ENCODE measurements around the gene KRT6C.

KRT6C gene

DNA sequence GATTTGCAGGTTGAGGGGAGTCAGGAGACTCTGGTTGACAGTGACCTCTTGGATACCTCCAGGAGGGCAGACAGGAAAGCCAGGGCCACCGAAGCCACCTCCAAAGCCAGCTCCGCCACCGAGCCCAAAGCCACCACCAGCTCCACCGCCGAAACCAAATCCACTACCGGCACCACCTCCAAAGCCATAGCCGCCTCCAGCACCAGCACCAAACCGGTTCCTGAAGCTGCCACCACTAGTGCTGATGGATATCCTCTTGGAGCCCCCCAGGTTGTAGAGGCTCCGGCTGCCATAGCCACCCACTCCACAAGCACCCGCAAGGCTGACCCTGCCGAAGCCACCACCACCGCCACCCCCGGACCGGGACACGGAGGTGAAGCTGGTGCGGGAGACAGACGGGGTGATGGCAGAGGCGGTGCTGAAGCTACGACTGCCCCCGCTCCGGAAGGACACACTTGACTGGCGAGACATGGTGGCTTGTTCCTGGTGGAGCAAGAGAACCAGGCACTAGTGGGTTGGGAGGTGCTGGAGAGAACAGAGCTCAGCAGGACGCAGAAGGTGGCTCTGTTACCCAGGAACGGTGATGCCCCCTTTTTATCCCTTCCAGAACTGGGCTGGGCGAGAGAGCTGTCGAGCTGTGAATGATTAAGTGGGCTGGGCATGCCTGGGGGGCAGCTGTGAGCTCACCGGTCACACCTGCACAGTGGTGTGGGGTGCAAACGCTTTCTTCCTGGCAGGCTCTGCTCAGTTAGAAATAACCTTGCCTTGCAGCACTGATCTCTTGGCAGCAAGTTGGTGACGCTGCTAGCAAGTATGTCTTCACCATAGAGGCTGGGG, 46.4 kb upstream of the KRT6C start, which contains the start of gene KRT5:
KRT5 (minus strand) TSS at position 569 of the 837 bp plus-strand sequence; CDS start at position 471, 98 bp downstream.
- TF ChIP-seq CTCF (IDR thresholded peaks at IDR 0.05; ENCODE audit: low read depth, low read length), result no peak
- no peak for TF ChIP-seq EZH2phosphoT487 (IDR thresholded peaks at IDR 0.05; ENCODE audit: low read depth)
- H2AFZ ChIP-seq (ENCODE audit: low read depth, low read length), result no peak within 1 kb of the TSS; the same call in 1 of the 2 replicates
- H3K36me3 ChIP-seq (replicated peaks; ENCODE audit: low read depth, low read length), result no peaks in the 10 kb centered on the region
- H3K27me3 ChIP-seq (ENCODE audit: low read depth, low read length), result peaks cover 3% of the 10 kb centered on the region; the same call in 1 of the 2 replicates
- H3K27ac ChIP-seq (ENCODE audit: low read length), result peak within 1 kb of the TSS; percentile 63
- H4K20me1 ChIP-seq (ENCODE audit: insufficient read depth, low read length), result no peaks in the 10 kb centered on the region
- H3K9me3 ChIP-seq (ENCODE audit: insufficient read depth, low read length), result no peaks in the 10 kb centered on the region
- peak within 1 kb of the TSS; percentile 16 for H3K9ac ChIP-seq (ENCODE audit: low read length)
- peaks cover 52% of the 10 kb centered on the region for H3K4me1 ChIP-seq (ENCODE audit: low read length)
- no peaks in the 10 kb centered on the region for H3K79me2 ChIP-seq (ENCODE audit: low read length)
- H3K4me3 ChIP-seq (ENCODE audit: low read length), result peak within 1 kb of the TSS; percentile 72
- peak within 1 kb of the TSS; percentile 67 for H3K4me2 ChIP-seq (ENCODE audit: low read length)

GRCh38 chr12:52519387-52519703, 45.7 kb upstream of the KRT6C start:
- H3K9ac ChIP-seq (ENCODE audit: low read length), result peak overlapping the region; percentile 16; the same call in 1 of the 2 replicates
- H4K20me1 ChIP-seq (ENCODE audit: insufficient read depth, low read length), result no peaks in the 10 kb centered on the region
- H2AFZ ChIP-seq (ENCODE audit: low read depth, low read length), result no peak overlapping the region
- peak overlapping the region; percentile 72 for H3K4me3 ChIP-seq (ENCODE audit: low read length)
- H3K27ac ChIP-seq (ENCODE audit: low read length), result no peak overlapping the region
- TF ChIP-seq CTCF (IDR thresholded peaks at IDR 0.05; ENCODE audit: low read depth, low read length), result no peak
- TF ChIP-seq EZH2phosphoT487 (IDR thresholded peaks at IDR 0.05; ENCODE audit: low read depth), result no peak
- no peaks in the 10 kb centered on the region for H3K9me3 ChIP-seq (ENCODE audit: insufficient read depth, low read length)
- no peaks in the 10 kb centered on the region for H3K36me3 ChIP-seq (replicated peaks; ENCODE audit: low read depth, low read length)
- H3K4me2 ChIP-seq (ENCODE audit: low read length), result peak overlapping the region; percentile 67
- peaks cover 45% of the 10 kb centered on the region for H3K4me1 ChIP-seq (ENCODE audit: low read length)
- H3K27me3 ChIP-seq (ENCODE audit: low read depth, low read length), result peaks cover 3% of the 10 kb centered on the region; the same call in 1 of the 2 replicates
- no peaks in the 10 kb centered on the region for H3K79me2 ChIP-seq (ENCODE audit: low read length)

GRCh38 chr12:52518574-52519386, 45.2 kb upstream of the KRT6C start:
- no peaks in the 10 kb centered on the region for H3K79me2 ChIP-seq (ENCODE audit: low read length)
- H3K4me1 ChIP-seq (ENCODE audit: low read length), result peaks cover 40% of the 10 kb centered on the region
- peak overlapping the region; percentile 72 for H3K4me3 ChIP-seq (ENCODE audit: low read length)
- no peaks in the 10 kb centered on the region for H4K20me1 ChIP-seq (ENCODE audit: insufficient read depth, low read length)
- H3K9ac ChIP-seq (ENCODE audit: low read length), result peak overlapping the region; percentile 16; the same call in 1 of the 2 replicates
- no peak overlapping the region for H2AFZ ChIP-seq (ENCODE audit: low read depth, low read length)
- H3K27me3 ChIP-seq (ENCODE audit: low read depth, low read length), result peaks cover 3% of the 10 kb centered on the region; the same call in 1 of the 2 replicates
- TF ChIP-seq CTCF (IDR thresholded peaks at IDR 0.05; ENCODE audit: low read depth, low read length) (no peak), EZH2phosphoT487 (IDR thresholded peaks at IDR 0.05; ENCODE audit: low read depth) (no peak)
- no peaks in the 10 kb centered on the region for H3K36me3 ChIP-seq (replicated peaks; ENCODE audit: low read depth, low read length)
- H3K27ac ChIP-seq (ENCODE audit: low read length), result no peak overlapping the region
- H3K9me3 ChIP-seq (ENCODE audit: insufficient read depth, low read length), result no peaks in the 10 kb centered on the region
- peak overlapping the region; percentile 67 for H3K4me2 ChIP-seq (ENCODE audit: low read length)

DNA sequence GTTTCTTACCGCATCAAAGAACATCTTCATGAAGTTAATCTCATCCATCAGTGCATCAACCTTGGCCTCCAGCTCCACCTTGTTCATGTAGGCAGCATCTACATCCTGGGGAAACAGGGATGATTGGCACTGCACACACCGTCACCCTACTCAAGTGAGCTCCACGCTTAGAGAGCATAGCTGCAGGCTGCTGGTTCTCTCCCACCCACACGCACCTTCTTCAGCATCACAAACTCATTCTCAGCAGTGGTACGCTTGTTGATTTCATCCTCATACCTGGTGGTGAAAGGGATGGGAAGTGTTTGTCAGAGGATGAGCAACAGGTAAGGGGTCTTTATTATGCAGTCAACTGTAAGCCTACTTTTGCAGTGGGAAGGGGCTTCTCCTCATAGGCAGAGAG, 44.3 kb upstream of the KRT6C start:
- no peak overlapping the region for H3K4me2 ChIP-seq (ENCODE audit: low read length)
- H3K36me3 ChIP-seq (replicated peaks; ENCODE audit: low read depth, low read length), result no peaks in the 10 kb centered on the region
- no peak overlapping the region for H2AFZ ChIP-seq (ENCODE audit: low read depth, low read length)
- peaks cover 3% of the 10 kb centered on the region; the same call in 1 of the 2 replicates for H3K27me3 ChIP-seq (ENCODE audit: low read depth, low read length)
- H3K79me2 ChIP-seq (ENCODE audit: low read length), result no peaks in the 10 kb centered on the region
- TF ChIP-seq EZH2phosphoT487 (IDR thresholded peaks at IDR 0.05; ENCODE audit: low read depth) (no peak), CTCF (IDR thresholded peaks at IDR 0.05; ENCODE audit: low read depth, low read length) (no peak)
- H3K9ac ChIP-seq (ENCODE audit: low read length), result no peak overlapping the region
- peaks cover 31% of the 10 kb centered on the region for H3K4me1 ChIP-seq (ENCODE audit: low read length)
- H4K20me1 ChIP-seq (ENCODE audit: insufficient read depth, low read length), result no peaks in the 10 kb centered on the region
- H3K4me3 ChIP-seq (ENCODE audit: low read length), result no peak overlapping the region
- H3K27ac ChIP-seq (ENCODE audit: low read length), result no peak overlapping the region
- H3K9me3 ChIP-seq (ENCODE audit: insufficient read depth, low read length), result no peaks in the 10 kb centered on the region

Measured in OCI-LY3 (cell line).